Measurements from ENCODE around the gene IRF4.

The IRF4 gene

GRCh38 chr6:391559-392440, at the start of gene IRF4:
TSS of gene IRF4 (plus strand) at chr6:391752. CDS start at chr6:393153, 1,401 bp downstream.
- DNase-seq (ENCODE audit: low read depth in 2 of 2): no peak

GRCh38 chr6:341914-342831, 49.4 kb upstream of the IRF4 start:
- DNase-seq (ENCODE audit: low read depth in 2 of 2): no peak

GRCh38 chr6:342832-343179, 48.7 kb upstream of the IRF4 start:
- DNase-seq (ENCODE audit: low read depth in 2 of 2): no peak

GRCh38 chr6:343226-343935, 48.2 kb upstream of the IRF4 start:
- DNase-seq (ENCODE audit: low read depth in 2 of 2): no peak

GRCh38 chr6:343960-344815, 47.4 kb upstream of the IRF4 start:
- peak; percentile 27 to 37 for DNase-seq (ENCODE audit: low read depth in 2 of 2)

GRCh38 chr6:344816-345340, 46.7 kb upstream of the IRF4 start:
- DNase-seq (ENCODE audit: low read depth in 2 of 2): peak; percentile 71 to 75

- no peak for DNase-seq (ENCODE audit: low read depth in 2 of 2)
Observed at GRCh38 chr6:345747-346385, 45.7 kb upstream of the IRF4 start.

GRCh38 chr6:346386-347030, 45.0 kb upstream of the IRF4 start:
- DNase-seq (ENCODE audit: low read depth in 2 of 2): peak; percentile 74 to 77

- DNase-seq (ENCODE audit: low read depth in 2 of 2): no peak
Observed at GRCh38 chr6:347232-347631, 44.3 kb upstream of the IRF4 start.

- DNase-seq (ENCODE audit: low read depth in 2 of 2): no peak
Observed at GRCh38 chr6:347951-348859, 43.3 kb upstream of the IRF4 start.

- DNase-seq (ENCODE audit: low read depth in 2 of 2): no peak
Observed at GRCh38 chr6:348860-349396, 42.6 kb upstream of the IRF4 start.

- DNase-seq (ENCODE audit: low read depth in 2 of 2): no peak
Observed at GRCh38 chr6:349491-349921, 42.0 kb upstream of the IRF4 start.

- DNase-seq (ENCODE audit: low read depth in 2 of 2): no peak
Observed at GRCh38 chr6:350371-350770, 41.2 kb upstream of the IRF4 start.

GRCh38 chr6:351011-351866, 40.3 kb upstream of the IRF4 start:
- no peak for DNase-seq (ENCODE audit: low read depth in 2 of 2)

- no peak for DNase-seq (ENCODE audit: low read depth in 2 of 2)
Observed at GRCh38 chr6:351867-352289, 39.7 kb upstream of the IRF4 start.

GRCh38 chr6:352474-352873, 39.1 kb upstream of the IRF4 start:
- no peak for DNase-seq (ENCODE audit: low read depth in 2 of 2)

- no peak for DNase-seq (ENCODE audit: low read depth in 2 of 2)
Observed at GRCh38 chr6:352896-353470, 38.6 kb upstream of the IRF4 start.

Data from fibroblast of skin of left quadriceps (primary cell).